Left renal cortex interstitium (tissue), 4 donors: ENCODE data around the gene S100A14. TPM values are rescaled to one million over a fixed set of nuclear protein-coding genes. Genes with fewer than 3 reads are reported as not detected.
A peak's percentile ranks its signal among the peaks of the same experiment; 100 is the strongest.
"Not testable (repeated sequence)": the region's sequence is repeated elsewhere in the genome, so short reads cannot be mapped to it uniquely, and the experiment has no call there.

Experiments
- DNase-seq, 4 donors: peaks; one replicate each; pipeline ENCODE4 v3.0.0-alpha.2; 2013; ENCODE audit warnings: low read depth in 4 of 4, low spot score in 2 of 4, missing footprints in 1 of 4
- polyA plus RNA-seq, 4 donors: library from polyadenylated mRNA; unstranded; fragments of 120-200 nt; gene quantifications; one replicate each; pipeline ENCODE4 v1.2.1, GENCODE V29; 2013; ENCODE audit not compliant: insufficient read length in 4 of 4

The S100A14 gene
- polyA plus RNA-seq, 4 donors, result 16.6 to 27.0 (median 22.6) TPM

GRCh38 chr1:153640213-153640612 is 24.1 kb upstream of the S100A14 start:
- DNase-seq, result not testable (repeated sequence)

GRCh38 chr1:153639280-153639679 is 23.2 kb upstream of the S100A14 start:
- DNase-seq, result no peak

- no peak for DNase-seq
Measured at GRCh38 chr1:153638261-153638660, 22.1 kb upstream of the S100A14 start.

- no peak for DNase-seq
Measured at GRCh38 chr1:153636312-153636711, 20.2 kb upstream of the S100A14 start.

GRCh38 chr1:153635872-153636271 is 19.7 kb upstream of the S100A14 start:
- no peak for DNase-seq

GRCh38 chr1:153633754-153634665 is 17.9 kb upstream of the S100A14 start, which contains the start of gene CHTOP:
CHTOP (plus strand) TSS chr1:153634066; CDS start chr1:153636589, 2,523 bp downstream.
- peak; percentile 96 to 98 (median 96) for DNase-seq

- DNase-seq, result no peak
Measured at GRCh38 chr1:153633161-153633753, 17.1 kb upstream of the S100A14 start.

GRCh38 chr1:153631047-153632022 is 15.2 kb upstream of the S100A14 start:
- DNase-seq, result no peak

- DNase-seq, result no peak
Measured at GRCh38 chr1:153630384-153630783, 14.3 kb upstream of the S100A14 start.

GRCh38 chr1:153629971-153630370 is 13.8 kb upstream of the S100A14 start:
- no peak for DNase-seq

- DNase-seq, result no peak
Measured at GRCh38 chr1:153629343-153629665, 13.2 kb upstream of the S100A14 start.

- no peak for DNase-seq
Measured at GRCh38 chr1:153628638-153629342, 12.7 kb upstream of the S100A14 start.

GRCh38 chr1:153627715-153628626 is 11.8 kb upstream of the S100A14 start, which contains the start of gene S100A1:
S100A1 (plus strand) TSS chr1:153628434; CDS start chr1:153630522, 2,088 bp downstream.
- no peak for DNase-seq

- DNase-seq, result peak in 2 of 4 donors; percentile 74 to 83
Measured at GRCh38 chr1:153626904-153627714, 11.0 kb upstream of the S100A14 start, which contains the start of gene S100A13. S100A13 (minus strand) TSS chr1:153627505; CDS start chr1:153626472, 1,033 bp downstream.

GRCh38 chr1:153626477-153626903 is 10.4 kb upstream of the S100A14 start:
- DNase-seq, result no peak

GRCh38 chr1:153624965-153625611 is 9.0 kb upstream of the S100A14 start:
- no peak for DNase-seq

- no peak for DNase-seq
Measured at GRCh38 chr1:153623101-153623500, 7.0 kb upstream of the S100A14 start.
